ENCODE data around the gene EFNA4.

GRCh38 chr1:155014709-155015508 is 48.6 kb upstream of the EFNA4 start:
- TF ChIP-seq EP300 (IDR thresholded peaks at IDR 0.05; ENCODE audit: borderline replicate concordance): no peak
- TF ChIP-seq RAD21 (IDR thresholded peaks at IDR 0.05; ENCODE audit: low read depth): no peak
- TF ChIP-seq EGR1 (IDR thresholded peaks at IDR 0.05): no peak
- TF ChIP-seq TAF1 (IDR thresholded peaks at IDR 0.05; ENCODE audit: low read depth): no peak
